GM12892 (cell line): ENCODE results near the gene STAG1.

Experiments used
- POLR2A ChIP-seq: IDR thresholded peaks from 2 replicates; pipeline ENCODE4 v1.6.1; 2011; ENCODE audit warnings: low read depth, low read length, control low read depth
- POLR2AphosphoS5 ChIP-seq: IDR thresholded peaks from 2 replicates; pipeline ENCODE4 v1.6.1; 2011; ENCODE audit warnings: low read depth, low read length, control low read depth

DNA sequence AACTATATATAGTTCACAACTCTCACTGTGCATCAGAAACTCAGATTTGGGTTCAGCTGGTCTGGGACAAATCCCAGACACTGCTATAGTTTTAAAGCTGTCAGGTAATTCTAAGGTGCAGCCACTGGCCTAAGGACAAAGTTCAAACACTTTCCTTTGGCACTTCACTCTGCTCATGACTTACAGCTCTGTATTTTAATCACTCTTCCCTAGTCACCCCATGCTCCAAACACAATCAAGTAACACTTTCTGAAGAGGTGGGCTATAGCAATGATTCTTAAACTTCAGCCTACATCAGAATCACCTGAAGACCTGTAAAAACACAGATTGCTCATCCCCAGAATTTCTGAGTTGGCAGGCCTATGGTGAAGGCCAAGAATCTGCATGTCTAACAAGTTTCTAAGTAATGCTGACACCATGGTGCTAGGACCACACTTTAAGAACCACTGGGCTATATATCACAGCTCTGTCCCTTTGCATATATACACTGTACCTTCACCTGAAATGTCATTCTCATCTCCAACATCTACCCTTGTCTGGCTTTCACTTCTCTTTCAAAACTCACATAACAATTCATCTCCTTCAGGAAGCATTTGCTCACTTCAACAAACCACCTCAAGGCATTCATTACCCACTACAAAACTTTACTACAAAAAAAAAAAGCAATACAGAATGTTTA, 21.4 kb downstream of the STAG1 start:
- no peak for TF ChIP-seq POLR2AphosphoS5
- TF ChIP-seq POLR2A: no peak
